Transverse colon (tissue), 4 donors: Measurements from ENCODE around the gene SLCO1B1.

Source experiments
- CTCF ChIP-seq, 5 experiments: fragments of 200-600 bp in 3 of 5; fragments of 450-650 bp in 2 of 5; sonication (generic) in 3 of 5; IDR thresholded peaks; 1 replicate in 2 of 5; 2 replicates in 3 of 5; pipeline ENCODE4 v1.5.1; 2016 to 2017; ENCODE audit warnings: antibody characterized with exemption in 5 of 5, inconsistent platforms in 3 of 5, mild to moderate bottlenecking in 2 of 5, moderate library complexity in 1 of 5
- POLR2A ChIP-seq: fragments of 450-650 bp; IDR thresholded peaks from one replicate; pipeline ENCODE4 v1.6.1; 2016; ENCODE audit warnings: antibody characterized with exemption, mild to moderate bottlenecking, moderate library complexity
- POLR2AphosphoS5 ChIP-seq, 3 donors: sonication (generic); formaldehyde crosslinking; IDR thresholded peaks; one replicate each; pipeline ENCODE4 v1.6.1; 2016; ENCODE audit warnings: antibody characterized with exemption in 3 of 3

GRCh38 chr12:21264232-21264631 lies 133.2 kb downstream of the SLCO1B1 start:
- TF ChIP-seq CTCF (IDR thresholded peaks at IDR 0.05) (no peak), POLR2A (no peak), POLR2AphosphoS5 (IDR thresholded peaks at IDR 0.05) (no peak)
